ENCODE measurements around the gene MEI1.
A peak's percentile ranks its signal among the peaks of the same experiment; 100 is the strongest.

MEI1 gene

GRCh38 chr22:41779929-41780505 lies 80.7 kb downstream of the MEI1 start:
- Mint-ChIP-seq H3K27ac (peak overlapping the region; percentile 92), H3K36me3 (ENCODE audit: low read depth) (peaks cover 3% of the 10 kb centered on the region), H3K4me1 (peaks cover 46% of the 10 kb centered on the region), H3K9me3 (no peaks in the 10 kb centered on the region), H3K4me3 (peak overlapping the region; percentile 86), H3K27me3 (no peaks in the 10 kb centered on the region)
- DNase-seq (peak; percentile 17), ATAC-seq (peak; percentile 7)

GRCh38 chr22:41780746-41781505 lies 81.6 kb downstream of the MEI1 start:
- DNase-seq (peak; percentile 85), ATAC-seq (peak; percentile 96)
- Mint-ChIP-seq H3K4me3 (peak overlapping the region; percentile 86), H3K36me3 (ENCODE audit: low read depth) (peaks cover 3% of the 10 kb centered on the region), H3K4me1 (peaks cover 46% of the 10 kb centered on the region), H3K9me3 (no peaks in the 10 kb centered on the region), H3K27me3 (no peaks in the 10 kb centered on the region), H3K27ac (peak overlapping the region; percentile 92)

- Mint-ChIP-seq H3K27ac (peak overlapping the region; percentile 92), H3K9me3 (no peaks in the 10 kb centered on the region), H3K4me1 (peaks cover 46% of the 10 kb centered on the region), H3K36me3 (ENCODE audit: low read depth) (peaks cover 3% of the 10 kb centered on the region), H3K27me3 (no peaks in the 10 kb centered on the region), H3K4me3 (peak overlapping the region; percentile 86)
- DNase-seq = peak; percentile 16
- ATAC-seq = peak; percentile 2
These were observed 82.2 kb downstream of the MEI1 start for GRCh38 chr22:41781507-41781906.

- Mint-ChIP-seq H3K4me3 (peak overlapping the region; percentile 86), H3K9me3 (no peaks in the 10 kb centered on the region), H3K36me3 (ENCODE audit: low read depth) (peaks cover 3% of the 10 kb centered on the region), H3K4me1 (peaks cover 46% of the 10 kb centered on the region), H3K27ac (peak overlapping the region; percentile 92), H3K27me3 (no peaks in the 10 kb centered on the region)
- ATAC-seq = peak; percentile 48
- peak; percentile 15 for DNase-seq
These were observed 83.0 kb downstream of the MEI1 start for GRCh38 chr22:41782316-41782715.

GRCh38 chr22:41782751-41783150 lies 83.4 kb downstream of the MEI1 start:
- Mint-ChIP-seq H3K4me3 (peak overlapping the region; percentile 86), H3K4me1 (peaks cover 46% of the 10 kb centered on the region), H3K36me3 (ENCODE audit: low read depth) (peaks cover 3% of the 10 kb centered on the region), H3K27ac (peak overlapping the region; percentile 92), H3K9me3 (no peaks in the 10 kb centered on the region), H3K27me3 (no peaks in the 10 kb centered on the region)
- DNase-seq (no peak), ATAC-seq (no peak)

GRCh38 chr22:41787331-41787730 lies 88.0 kb downstream of the MEI1 start:
- Mint-ChIP-seq H3K4me3 (no peak overlapping the region), H3K36me3 (ENCODE audit: low read depth) (peaks cover 5% of the 10 kb centered on the region), H3K4me1 (peaks cover 12% of the 10 kb centered on the region), H3K27ac (no peak overlapping the region), H3K9me3 (no peaks in the 10 kb centered on the region), H3K27me3 (no peaks in the 10 kb centered on the region)
- DNase-seq (no peak), ATAC-seq (no peak)

- Mint-ChIP-seq H3K27ac (peak overlapping the region; percentile 12), H3K4me1 (peaks cover under 1% of the 10 kb centered on the region), H3K27me3 (no peaks in the 10 kb centered on the region), H3K4me3 (no peak overlapping the region), H3K36me3 (ENCODE audit: low read depth) (peaks cover 19% of the 10 kb centered on the region), H3K9me3 (no peaks in the 10 kb centered on the region)
- ATAC-seq = no peak
- no peak for DNase-seq
These were observed 94.6 kb downstream of the MEI1 start for GRCh38 chr22:41793871-41794270.

GRCh38 chr22:41798736-41799135 lies 99.4 kb downstream of the MEI1 start:
- DNase-seq (no peak), ATAC-seq (no peak)
- no peaks in the 10 kb centered on the region for H3K27me3 Mint-ChIP-seq
- peak overlapping the region; percentile 94 for H3K27ac Mint-ChIP-seq
- no peaks in the 10 kb centered on the region for H3K9me3 Mint-ChIP-seq
- no peak overlapping the region for H3K4me3 Mint-ChIP-seq
- peaks cover 26% of the 10 kb centered on the region for H3K4me1 Mint-ChIP-seq
- H3K36me3 Mint-ChIP-seq (ENCODE audit: low read depth) = peaks cover 21% of the 10 kb centered on the region

- DNase-seq (no peak), ATAC-seq (peak; percentile 18)
- no peaks in the 10 kb centered on the region for H3K27me3 Mint-ChIP-seq
- H3K36me3 Mint-ChIP-seq (ENCODE audit: low read depth) = peaks cover 18% of the 10 kb centered on the region
- no peaks in the 10 kb centered on the region for H3K9me3 Mint-ChIP-seq
- H3K4me1 Mint-ChIP-seq = peaks cover 36% of the 10 kb centered on the region
- H3K4me3 Mint-ChIP-seq = peak overlapping the region; percentile 95
- peak overlapping the region; percentile 94 for H3K27ac Mint-ChIP-seq
These were observed 100.4 kb downstream of the MEI1 start for GRCh38 chr22:41799486-41800347.

- no peaks in the 10 kb centered on the region for H3K9me3 Mint-ChIP-seq
These were observed 101.2 kb downstream of the MEI1 start, which contains the start of gene CCDC134 for GRCh38 chr22:41800348-41801146. Gene CCDC134, plus strand, starts transcription at chr22:41800679. Its CDS starts 8,212 bp downstream, at chr22:41808891.

GRCh38 chr22:41801147-41801819 lies 102.0 kb downstream of the MEI1 start:
- Mint-ChIP-seq H3K36me3 (ENCODE audit: low read depth) (peaks cover 13% of the 10 kb centered on the region), H3K4me1 (peaks cover 39% of the 10 kb centered on the region), H3K4me3 (peak overlapping the region; percentile 95), H3K9me3 (no peaks in the 10 kb centered on the region), H3K27ac (peak overlapping the region; percentile 94), H3K27me3 (no peaks in the 10 kb centered on the region)
- DNase-seq = no peak
- ATAC-seq = no peak

More at GRCh38 chr22:41800348-41801146, 101.2 kb downstream of the MEI1 start, which contains the start of gene CCDC134:
- Mint-ChIP-seq H3K4me3 (peak within 1 kb of the TSS; percentile 95), H3K27me3 (no peaks in the 10 kb centered on the region), H3K27ac (peak within 1 kb of the TSS; percentile 94), H3K36me3 (ENCODE audit: low read depth) (peaks cover 15% of the 10 kb centered on the region), H3K4me1 (peaks cover 39% of the 10 kb centered on the region)
- DNase-seq = peak; percentile 94
- peak; percentile 99 for ATAC-seq

GRCh38 chr22:41801886-41802285 lies 102.6 kb downstream of the MEI1 start:
- DNase-seq = no peak
- H3K27ac Mint-ChIP-seq = peak overlapping the region; percentile 94
- peaks cover 39% of the 10 kb centered on the region for H3K4me1 Mint-ChIP-seq
- peaks cover 13% of the 10 kb centered on the region for H3K36me3 Mint-ChIP-seq (ENCODE audit: low read depth)
- H3K27me3 Mint-ChIP-seq = no peaks in the 10 kb centered on the region
- peak overlapping the region; percentile 95 for H3K4me3 Mint-ChIP-seq
- ATAC-seq = no peak
- H3K9me3 Mint-ChIP-seq = no peaks in the 10 kb centered on the region

GRCh38 chr22:41805639-41806038 lies 106.3 kb downstream of the MEI1 start:
- Mint-ChIP-seq H3K4me1 (peaks cover 27% of the 10 kb centered on the region), H3K9me3 (no peaks in the 10 kb centered on the region), H3K4me3 (no peak overlapping the region), H3K36me3 (ENCODE audit: low read depth) (peaks cover 17% of the 10 kb centered on the region), H3K27me3 (no peaks in the 10 kb centered on the region), H3K27ac (no peak overlapping the region)
- DNase-seq = no peak
- ATAC-seq = no peak
